Smooth muscle cell (in vitro differentiated cells): ENCODE results near the gene SNAP47. TPM values are rescaled to one million over a fixed set of nuclear protein-coding genes. Genes with fewer than 3 reads are reported as not detected.

Experiments
- DNase-seq: peaks from one replicate; lab custom pipeline; 2025; ENCODE audit not compliant: unreplicated experiment; lab: John Stamatoyannopoulos, UW
- H2AFZ ChIP-seq: fragments of 200-600 bp; sonication (generic); 2 replicates; pipeline ENCODE4 v1.6.0; 2016; ENCODE audit warnings: antibody characterized with exemption, low read depth, mild to moderate bottlenecking
- H3F3A ChIP-seq: fragments of 200-600 bp; sonication (generic); 2 replicates; pipeline ENCODE4 v1.6.0; 2017; ENCODE audit warnings: antibody characterized with exemption, low read depth
- H3K27ac ChIP-seq: fragments of 200-600 bp; sonication (generic); 2 replicates; pipeline ENCODE4 v1.5.1; 2016; ENCODE audit warnings: low read depth, mild to moderate bottlenecking
- H3K27me3 ChIP-seq: fragments of 200-600 bp; sonication (generic); 2 replicates; pipeline ENCODE4 v1.6.1; 2016; ENCODE audit warnings: low read depth, mild to moderate bottlenecking
- H3K36me3 ChIP-seq: fragments of 200-600 bp; sonication (generic); 2 replicates; pipeline ENCODE4 v1.5.1; 2016; ENCODE audit warnings: low read depth
- H3K4me1 ChIP-seq: fragments of 200-600 bp; sonication (generic); 2 replicates; pipeline ENCODE4 v1.5.1; 2016; ENCODE audit warnings: low read depth
- H3K4me2 ChIP-seq: fragments of 200-600 bp; sonication (generic); 2 replicates; pipeline ENCODE4 v1.6.0; 2016; ENCODE audit warnings: mild to moderate bottlenecking
- H3K4me3 ChIP-seq: fragments of 200-600 bp; sonication (generic); 2 replicates; pipeline ENCODE4 v1.5.1; 2016; ENCODE audit warnings: mild to moderate bottlenecking
- H3K79me2 ChIP-seq: fragments of 200-600 bp; sonication (generic); 2 replicates; pipeline ENCODE4 v1.6.0; 2016; ENCODE audit warnings: low read depth, mild to moderate bottlenecking
- H3K9ac ChIP-seq: fragments of 200-600 bp; sonication (generic); 2 replicates; pipeline ENCODE4 v1.6.0; 2016; ENCODE audit warnings: low read depth
- H3K9me3 ChIP-seq: fragments of 200-600 bp; sonication (generic); replicated peaks from 2 replicates; pipeline ENCODE4 v1.5.1; 2016; ENCODE audit warnings: low read depth
- H4K20me1 ChIP-seq: fragments of 200-600 bp; sonication (generic); 2 replicates; pipeline ENCODE4 v1.6.0; 2016; ENCODE audit warnings: low read depth
- WGBS: methylation state at CpG from one replicate; pipeline ENCODE4 v1.1.7; 2016; ENCODE audit warnings: low lambda C conversion rate; 5-methylcytosine and 5-hydroxymethylcytosine counted together
- polyA plus RNA-seq: library from polyadenylated mRNA; unstranded; fragments of >200 nt; fragmentation: Nextera tagmentation; extraction: Ambion mirVana; gene quantifications from 2 replicates; pipeline ENCODE4 v1.2.1, GENCODE V29; 2016
- total RNA-seq: library from RNA; depleted of rRNA; stranded (reverse); fragments of >200 nt; gene quantifications from 2 replicates; pipeline ENCODE4 v1.2.3, GENCODE V29; 2014
- TF ChIP-seq, protein P1 (sequence below): fragments of 200-600 bp; sonication (generic); IDR thresholded peaks from 2 replicates; pipeline ENCODE4 v1.5.1; 2017; ENCODE audit warnings: borderline replicate concordance, mild to moderate bottlenecking, antibody characterized with exemption; ENCODE audit not compliant: insufficient read depth, poor library complexity, severe bottlenecking

SNAP47 gene
- total and polyA plus RNA-seq, 2 experiments from 2014 or later, result 26.2 to 42.4 TPM

DNA sequence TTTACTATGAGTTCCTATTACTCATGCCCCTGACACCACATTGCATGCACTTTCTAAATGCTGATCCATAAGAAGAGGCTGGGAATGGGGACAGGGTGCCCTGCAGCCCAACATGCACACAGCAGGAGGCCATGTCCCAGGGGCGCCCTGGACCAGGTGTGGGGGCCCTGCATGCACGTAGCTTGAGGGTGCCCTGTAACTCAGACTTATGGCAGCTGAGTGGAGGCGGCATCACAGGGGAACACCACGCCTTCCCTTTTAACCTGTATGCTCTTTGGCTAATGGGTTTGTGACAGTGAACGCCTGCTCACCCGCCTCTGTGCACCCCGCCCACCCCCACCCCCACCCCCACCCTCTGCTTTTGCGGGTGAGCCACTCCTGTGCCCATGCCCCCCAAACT, 36.1 kb downstream of the SNAP47 start:
- Histone ChIP-seq H3K9ac (no peak overlapping the region), H3K79me2 (no peaks in the 10 kb centered on the region), H3F3A (no peaks in the 10 kb centered on the region), H3K36me3 (no peaks in the 10 kb centered on the region), H3K4me1 (peaks cover 6% of the 10 kb centered on the region), H3K9me3 (no peaks in the 10 kb centered on the region), H3K4me2 (no peak overlapping the region), H3K27me3 (no peaks in the 10 kb centered on the region), H3K27ac (no peak overlapping the region), H2AFZ (no peak overlapping the region), H3K4me3 (no peak overlapping the region), H4K20me1 (peaks cover 66% of the 10 kb centered on the region)
- DNase-seq, result no peak
- 91% methylated on average over 3 of the region's 8 CpGs for WGBS
- TF ChIP-seq, protein P1, sequence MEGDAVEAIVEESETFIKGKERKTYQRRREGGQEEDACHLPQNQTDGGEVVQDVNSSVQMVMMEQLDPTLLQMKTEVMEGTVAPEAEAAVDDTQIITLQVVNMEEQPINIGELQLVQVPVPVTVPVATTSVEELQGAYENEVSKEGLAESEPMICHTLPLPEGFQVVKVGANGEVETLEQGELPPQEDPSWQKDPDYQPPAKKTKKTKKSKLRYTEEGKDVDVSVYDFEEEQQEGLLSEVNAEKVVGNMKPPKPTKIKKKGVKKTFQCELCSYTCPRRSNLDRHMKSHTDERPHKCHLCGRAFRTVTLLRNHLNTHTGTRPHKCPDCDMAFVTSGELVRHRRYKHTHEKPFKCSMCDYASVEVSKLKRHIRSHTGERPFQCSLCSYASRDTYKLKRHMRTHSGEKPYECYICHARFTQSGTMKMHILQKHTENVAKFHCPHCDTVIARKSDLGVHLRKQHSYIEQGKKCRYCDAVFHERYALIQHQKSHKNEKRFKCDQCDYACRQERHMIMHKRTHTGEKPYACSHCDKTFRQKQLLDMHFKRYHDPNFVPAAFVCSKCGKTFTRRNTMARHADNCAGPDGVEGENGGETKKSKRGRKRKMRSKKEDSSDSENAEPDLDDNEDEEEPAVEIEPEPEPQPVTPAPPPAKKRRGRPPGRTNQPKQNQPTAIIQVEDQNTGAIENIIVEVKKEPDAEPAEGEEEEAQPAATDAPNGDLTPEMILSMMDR, result no peak

- Histone ChIP-seq H3K4me3 (no peak overlapping the region), H3K36me3 (no peaks in the 10 kb centered on the region), H2AFZ (no peak overlapping the region), H3F3A (no peaks in the 10 kb centered on the region), H3K27ac (no peak overlapping the region), H3K9ac (no peak overlapping the region), H3K27me3 (no peaks in the 10 kb centered on the region), H3K4me1 (peaks cover 6% of the 10 kb centered on the region), H3K79me2 (no peaks in the 10 kb centered on the region), H3K4me2 (no peak overlapping the region), H4K20me1 (peaks cover 66% of the 10 kb centered on the region), H3K9me3 (no peaks in the 10 kb centered on the region)
- TF ChIP-seq, protein P1, result no peak
- WGBS, result over 99% methylated on average over 7 of the region's 7 CpGs
- no peak for DNase-seq
Measured at GRCh38 chr1:227771771-227772170, 36.5 kb downstream of the SNAP47 start.

GRCh38 chr1:227773558-227773957, 38.3 kb downstream of the SNAP47 start:
- WGBS, result 98% methylated on average over 15 of the region's 15 CpGs
- Histone ChIP-seq H4K20me1 (peaks cover 54% of the 10 kb centered on the region), H3K27ac (no peak overlapping the region), H3K79me2 (no peaks in the 10 kb centered on the region), H3K9me3 (no peaks in the 10 kb centered on the region), H3K4me3 (no peak overlapping the region), H3K4me2 (no peak overlapping the region), H3K4me1 (peaks cover 6% of the 10 kb centered on the region), H2AFZ (no peak overlapping the region), H3F3A (no peaks in the 10 kb centered on the region), H3K27me3 (no peaks in the 10 kb centered on the region), H3K9ac (no peak overlapping the region), H3K36me3 (no peaks in the 10 kb centered on the region)
- no peak for DNase-seq
- TF ChIP-seq, protein P1, result no peak

GRCh38 chr1:227774051-227774731, 39.0 kb downstream of the SNAP47 start:
- no peak overlapping the region for H3K27ac ChIP-seq
- H3F3A ChIP-seq, result no peaks in the 10 kb centered on the region
- no peak overlapping the region for H3K4me2 ChIP-seq
- H3K4me3 ChIP-seq, result no peak overlapping the region
- WGBS, result 98% methylated on average over 13 of the region's 13 CpGs
- TF ChIP-seq, protein P1, result no peak
- no peak overlapping the region for H2AFZ ChIP-seq
- H3K4me1 ChIP-seq, result peaks cover 6% of the 10 kb centered on the region
- no peaks in the 10 kb centered on the region for H3K9me3 ChIP-seq
- DNase-seq, result no peak
- no peaks in the 10 kb centered on the region for H3K79me2 ChIP-seq
- no peaks in the 10 kb centered on the region for H3K36me3 ChIP-seq
- H3K27me3 ChIP-seq, result no peaks in the 10 kb centered on the region
- peaks cover 48% of the 10 kb centered on the region for H4K20me1 ChIP-seq
- H3K9ac ChIP-seq, result no peak overlapping the region
